SW 1271 (cell line): ENCODE results near the gene PRKCA.

Experiments used
- DNase-seq, 2 experiments: peaks; one replicate each; lab custom pipeline; 2025; lab: John Stamatoyannopoulos, UW

The PRKCA gene

GRCh38 chr17:66776999-66777688 is 474.7 kb downstream of the PRKCA start:
- no peak for DNase-seq

- DNase-seq, result no peak
These were observed 475.3 kb downstream of the PRKCA start for GRCh38 chr17:66777689-66778225.

- DNase-seq, result no peak
These were observed 476.3 kb downstream of the PRKCA start for GRCh38 chr17:66778531-66779236.

- no peak for DNase-seq
These were observed 476.8 kb downstream of the PRKCA start for GRCh38 chr17:66779237-66779606.

- no peak for DNase-seq
These were observed 478.7 kb downstream of the PRKCA start for GRCh38 chr17:66781135-66781534.

- no peak for DNase-seq
These were observed 480.4 kb downstream of the PRKCA start for GRCh38 chr17:66782851-66783250.

- DNase-seq, result no peak
These were observed 481.4 kb downstream of the PRKCA start for GRCh38 chr17:66783656-66784381.

GRCh38 chr17:66784621-66785364 is 482.4 kb downstream of the PRKCA start:
- DNase-seq, result no peak

GRCh38 chr17:66786107-66786506 is 483.7 kb downstream of the PRKCA start:
- DNase-seq, result no peak

GRCh38 chr17:66787914-66788313 is 485.5 kb downstream of the PRKCA start:
- no peak for DNase-seq

- no peak for DNase-seq
These were observed 486.7 kb downstream of the PRKCA start for GRCh38 chr17:66789093-66789492.

GRCh38 chr17:66789961-66790437 is 487.6 kb downstream of the PRKCA start:
- DNase-seq, result no peak

GRCh38 chr17:66790501-66791061 is 488.2 kb downstream of the PRKCA start:
- no peak for DNase-seq

- DNase-seq, result no peak
These were observed 488.9 kb downstream of the PRKCA start for GRCh38 chr17:66791347-66791746.

- DNase-seq, result no peak
These were observed 491.4 kb downstream of the PRKCA start for GRCh38 chr17:66793814-66794213.

GRCh38 chr17:66795486-66795885 is 493.1 kb downstream of the PRKCA start:
- no peak for DNase-seq

GRCh38 chr17:66799849-66800537 is 497.6 kb downstream of the PRKCA start:
- no peak for DNase-seq

- DNase-seq, result no peak
These were observed 501.1 kb downstream of the PRKCA start for GRCh38 chr17:66803474-66803951.

- DNase-seq, result no peak
These were observed 503.2 kb downstream of the PRKCA start for GRCh38 chr17:66805567-66805966.

GRCh38 chr17:66807182-66807581 is 504.8 kb downstream of the PRKCA start:
- DNase-seq, result no peak

- DNase-seq, result no peak
These were observed 507.0 kb downstream of the PRKCA start for GRCh38 chr17:66809408-66809807.
